NCI-H524 treated with DMSO at 0.1 percent for 48 hours (cell line): Measurements from ENCODE around the gene MUL1.
"Not testable (repeated sequence)": the region's sequence is repeated elsewhere in the genome, so short reads cannot be mapped to it uniquely, and the experiment has no call there.

Experiments used
- DNase-seq: peaks from one replicate; lab custom pipeline; 2025; lab: John Stamatoyannopoulos, UW

Gene MUL1

GRCh38 chr1:20507564-20508410 lies at the start of gene MUL1:
Gene MUL1 (minus strand): TSS chr1:20508151. CDS start chr1:20508024, 127 bp downstream.
- peak; percentile 9 for DNase-seq

GRCh38 chr1:20555758-20556120 lies 47.8 kb upstream of the MUL1 start:
- DNase-seq: no peak

- no peak for DNase-seq
These were observed 47.2 kb upstream of the MUL1 start for GRCh38 chr1:20555025-20555757.

- DNase-seq: no peak
These were observed 44.9 kb upstream of the MUL1 start for GRCh38 chr1:20552728-20553445.

- DNase-seq: no peak
These were observed 44.2 kb upstream of the MUL1 start, which contains the start of gene FAM43B for GRCh38 chr1:20551945-20552727. Gene FAM43B (plus strand): TSS chr1:20552573. CDS start chr1:20552974, 401 bp downstream.

GRCh38 chr1:20551161-20551560 lies 43.2 kb upstream of the MUL1 start:
- DNase-seq: no peak

GRCh38 chr1:20546637-20547036 lies 38.7 kb upstream of the MUL1 start:
- no peak for DNase-seq

- DNase-seq: no peak
These were observed 32.3 kb upstream of the MUL1 start for GRCh38 chr1:20540281-20540680.

- no peak for DNase-seq
These were observed 31.0 kb upstream of the MUL1 start for GRCh38 chr1:20538760-20539551.

- no peak for DNase-seq
These were observed 30.3 kb upstream of the MUL1 start for GRCh38 chr1:20538227-20538626.

- no peak for DNase-seq
These were observed 26.9 kb upstream of the MUL1 start for GRCh38 chr1:20534659-20535417.

- no peak for DNase-seq
These were observed 25.7 kb upstream of the MUL1 start for GRCh38 chr1:20533635-20534034.

GRCh38 chr1:20530901-20531300 lies 22.9 kb upstream of the MUL1 start:
- DNase-seq: no peak

- DNase-seq: no peak
These were observed 22.4 kb upstream of the MUL1 start for GRCh38 chr1:20530306-20530705.

- no peak for DNase-seq
These were observed 20.3 kb upstream of the MUL1 start for GRCh38 chr1:20528221-20528620.

- no peak for DNase-seq
These were observed 18.3 kb upstream of the MUL1 start for GRCh38 chr1:20526267-20526666.

- DNase-seq: peak; percentile 12
These were observed 14.3 kb upstream of the MUL1 start for GRCh38 chr1:20521960-20522861.

GRCh38 chr1:20519609-20520262 lies 11.8 kb upstream of the MUL1 start:
- DNase-seq: not testable (repeated sequence)
